Neutrophil (primary cell): ENCODE measurements around the gene TRIM71.

Experiments used
- H3K27ac ChIP-seq: fragments of 200-600 bp; sonication (generic); 2 replicates; pipeline ENCODE4 v1.5.1; 2016; ENCODE audit warnings: mild to moderate bottlenecking, moderate library complexity
- H3K27me3 ChIP-seq: fragments of 200-600 bp; sonication (generic); 2 replicates; pipeline ENCODE4 v1.6.0; 2016; ENCODE audit warnings: mild to moderate bottlenecking
- H3K36me3 ChIP-seq: fragments of 200-600 bp; sonication (generic); 2 replicates; pipeline ENCODE4 v1.5.1; 2017
- H3K4me1 ChIP-seq, 2 experiments: fragments of 200-600 bp in 1 of 2; sonication (generic) in 1 of 2; 1 replicate in 1 of 2; 2 replicates in 1 of 2; pipeline versions ENCODE4 v1.5.1 to v1.6.1; 2013 to 2016; ENCODE audit warnings: low read depth in 1 of 2, low read length in 1 of 2, mild to moderate bottlenecking in 1 of 2, moderate library complexity in 1 of 2; ENCODE audit not compliant: control insufficient read depth in 1 of 2, insufficient read depth in 1 of 2
- H3K4me3 ChIP-seq, 2 experiments: fragments of 200-600 bp in 1 of 2; sonication (generic) in 1 of 2; 1 replicate in 1 of 2; 2 replicates in 1 of 2; pipeline ENCODE4 v1.5.1; 2013 to 2016; ENCODE audit warnings: low read depth in 1 of 2, low read length in 1 of 2, mild to moderate bottlenecking in 1 of 2, moderate library complexity in 1 of 2
- H3K9me3 ChIP-seq: fragments of 200-600 bp; sonication (generic); 2 replicates; pipeline ENCODE4 v1.5.1; 2016
- TF ChIP-seq, protein P1 (sequence below): fragments of 200-600 bp; sonication (generic); IDR thresholded peaks from 2 replicates; pipeline ENCODE4 v1.5.1; 2016; ENCODE audit warnings: antibody characterized with exemption

TRIM71 gene

DNA sequence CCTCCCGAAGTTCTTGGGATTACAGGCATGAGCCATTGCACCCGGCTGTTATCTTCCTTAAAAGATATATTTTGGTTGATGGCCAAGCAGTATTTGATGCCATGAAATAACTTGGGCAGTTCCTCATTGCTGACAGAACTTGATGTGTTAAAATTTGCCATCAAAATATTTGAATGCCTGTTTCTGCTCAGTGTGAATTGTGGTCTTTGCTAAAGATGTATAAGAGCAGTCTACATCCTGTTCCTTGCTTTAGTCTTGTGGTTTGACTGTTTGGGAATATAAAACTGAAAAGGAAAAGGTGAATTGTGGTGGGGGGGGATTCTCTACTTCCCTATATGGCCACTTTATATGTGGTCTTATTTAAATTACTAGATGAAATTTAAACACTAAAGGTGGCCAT, 14.0 kb downstream of the TRIM71 start:
- peaks cover 4% of the 10 kb centered on the region for H3K27me3 ChIP-seq
- no peaks in the 10 kb centered on the region for H3K36me3 ChIP-seq
- H3K4me3 ChIP-seq, result no peak overlapping the region
- TF ChIP-seq, protein P1, sequence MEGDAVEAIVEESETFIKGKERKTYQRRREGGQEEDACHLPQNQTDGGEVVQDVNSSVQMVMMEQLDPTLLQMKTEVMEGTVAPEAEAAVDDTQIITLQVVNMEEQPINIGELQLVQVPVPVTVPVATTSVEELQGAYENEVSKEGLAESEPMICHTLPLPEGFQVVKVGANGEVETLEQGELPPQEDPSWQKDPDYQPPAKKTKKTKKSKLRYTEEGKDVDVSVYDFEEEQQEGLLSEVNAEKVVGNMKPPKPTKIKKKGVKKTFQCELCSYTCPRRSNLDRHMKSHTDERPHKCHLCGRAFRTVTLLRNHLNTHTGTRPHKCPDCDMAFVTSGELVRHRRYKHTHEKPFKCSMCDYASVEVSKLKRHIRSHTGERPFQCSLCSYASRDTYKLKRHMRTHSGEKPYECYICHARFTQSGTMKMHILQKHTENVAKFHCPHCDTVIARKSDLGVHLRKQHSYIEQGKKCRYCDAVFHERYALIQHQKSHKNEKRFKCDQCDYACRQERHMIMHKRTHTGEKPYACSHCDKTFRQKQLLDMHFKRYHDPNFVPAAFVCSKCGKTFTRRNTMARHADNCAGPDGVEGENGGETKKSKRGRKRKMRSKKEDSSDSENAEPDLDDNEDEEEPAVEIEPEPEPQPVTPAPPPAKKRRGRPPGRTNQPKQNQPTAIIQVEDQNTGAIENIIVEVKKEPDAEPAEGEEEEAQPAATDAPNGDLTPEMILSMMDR, result no peak
- no peaks in the 10 kb centered on the region for H3K4me1 ChIP-seq
- H3K27ac ChIP-seq, result no peak overlapping the region
- H3K9me3 ChIP-seq, result no peaks in the 10 kb centered on the region

DNA sequence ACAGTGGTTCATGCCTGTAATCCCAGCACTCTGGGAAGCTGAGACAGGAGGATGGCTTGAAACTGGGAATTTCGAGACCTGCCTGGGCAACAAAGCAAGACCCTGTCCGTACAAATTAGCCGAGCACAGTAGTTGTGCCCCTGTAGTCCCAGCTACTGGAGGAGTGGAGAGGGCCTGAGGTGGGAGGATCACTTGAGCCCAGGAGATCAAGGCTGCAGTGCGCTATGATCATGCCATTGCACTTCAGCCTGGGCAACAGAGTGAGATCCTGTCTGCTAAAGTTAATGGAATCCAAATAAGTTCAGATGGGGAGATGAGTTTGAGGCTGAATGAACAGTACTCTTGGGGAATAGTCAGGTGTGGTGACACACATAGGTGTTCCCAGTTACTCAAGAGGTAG, 14.4 kb downstream of the TRIM71 start:
- H3K36me3 ChIP-seq, result no peaks in the 10 kb centered on the region
- no peak overlapping the region for H3K27ac ChIP-seq
- H3K4me1 ChIP-seq, result no peaks in the 10 kb centered on the region
- H3K4me3 ChIP-seq, result no peak overlapping the region
- TF ChIP-seq, protein P1, result no peak
- H3K9me3 ChIP-seq, result no peaks in the 10 kb centered on the region
- H3K27me3 ChIP-seq, result peaks cover 4% of the 10 kb centered on the region

DNA sequence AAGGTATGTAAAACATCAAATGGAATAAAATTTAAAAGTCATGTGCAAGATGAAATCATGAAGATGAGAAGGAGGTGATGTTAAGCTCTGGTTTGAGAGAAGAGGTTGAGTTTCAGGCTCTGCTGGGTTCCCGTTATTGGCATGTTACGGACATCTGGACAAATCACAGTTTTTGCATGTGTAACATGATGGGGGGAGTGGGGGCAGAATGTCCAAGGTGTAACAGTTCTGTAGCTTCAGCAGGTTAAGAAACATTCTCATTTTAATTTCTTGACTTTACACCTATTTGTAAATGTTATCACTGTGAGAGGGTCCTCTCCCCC, 17.2 kb downstream of the TRIM71 start:
- H3K4me1 ChIP-seq, result no peaks in the 10 kb centered on the region
- H3K4me3 ChIP-seq, result no peak overlapping the region
- H3K9me3 ChIP-seq, result no peaks in the 10 kb centered on the region
- H3K36me3 ChIP-seq, result no peaks in the 10 kb centered on the region
- H3K27me3 ChIP-seq, result peaks cover 4% of the 10 kb centered on the region
- no peak overlapping the region for H3K27ac ChIP-seq
- TF ChIP-seq, protein P1, result no peak

DNA sequence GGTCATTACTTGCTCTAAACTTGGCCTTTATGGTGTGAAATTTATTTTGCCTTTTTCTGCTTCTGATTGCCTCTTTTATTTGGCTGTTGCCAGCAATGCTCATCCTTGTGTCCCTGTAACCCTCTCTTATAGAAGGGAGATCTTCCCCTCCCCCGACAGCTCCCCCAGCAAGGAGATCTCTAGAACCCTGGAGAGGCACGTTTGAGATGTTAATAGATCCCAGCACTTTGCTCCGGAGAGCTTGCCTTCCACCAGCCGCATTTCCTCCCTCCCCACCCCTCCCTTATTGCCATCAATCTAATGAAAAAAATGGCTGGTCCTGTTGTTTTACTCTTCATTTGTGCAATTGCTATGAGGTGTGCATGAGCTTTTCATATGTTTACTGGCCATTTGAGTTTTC, 18.2 kb downstream of the TRIM71 start:
- no peak overlapping the region for H3K4me3 ChIP-seq
- TF ChIP-seq, protein P1, result no peak
- H3K36me3 ChIP-seq, result no peaks in the 10 kb centered on the region
- no peaks in the 10 kb centered on the region for H3K9me3 ChIP-seq
- H3K27ac ChIP-seq, result no peak overlapping the region
- H3K4me1 ChIP-seq, result no peaks in the 10 kb centered on the region
- peaks cover 4% of the 10 kb centered on the region for H3K27me3 ChIP-seq

DNA sequence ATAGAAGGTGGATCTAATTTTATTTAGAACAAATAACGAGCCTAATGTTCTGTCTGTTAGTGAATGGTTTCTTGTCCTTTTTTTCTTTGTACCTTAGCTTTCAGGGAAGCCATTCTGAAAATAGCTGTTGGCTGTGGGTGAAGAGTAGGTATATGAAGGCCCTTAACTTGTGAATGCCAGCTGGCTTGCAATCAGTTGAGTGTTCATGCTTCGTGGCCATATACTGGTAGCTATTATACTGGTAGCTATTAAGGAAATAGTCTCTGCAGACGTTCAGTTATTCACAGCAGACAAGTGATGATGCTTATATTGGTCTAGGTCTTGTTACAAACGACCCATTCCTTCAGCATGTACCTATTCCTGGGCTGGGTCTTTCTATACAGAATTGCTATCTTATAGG, 18.8 kb downstream of the TRIM71 start:
- TF ChIP-seq, protein P1, result no peak
- no peaks in the 10 kb centered on the region for H3K36me3 ChIP-seq
- H3K9me3 ChIP-seq, result no peaks in the 10 kb centered on the region
- H3K27ac ChIP-seq, result no peak overlapping the region
- H3K27me3 ChIP-seq, result peaks cover 4% of the 10 kb centered on the region
- H3K4me3 ChIP-seq, result no peak overlapping the region
- H3K4me1 ChIP-seq, result peaks cover 2 to 5% of the 10 kb centered on the region in 2 experiments

DNA sequence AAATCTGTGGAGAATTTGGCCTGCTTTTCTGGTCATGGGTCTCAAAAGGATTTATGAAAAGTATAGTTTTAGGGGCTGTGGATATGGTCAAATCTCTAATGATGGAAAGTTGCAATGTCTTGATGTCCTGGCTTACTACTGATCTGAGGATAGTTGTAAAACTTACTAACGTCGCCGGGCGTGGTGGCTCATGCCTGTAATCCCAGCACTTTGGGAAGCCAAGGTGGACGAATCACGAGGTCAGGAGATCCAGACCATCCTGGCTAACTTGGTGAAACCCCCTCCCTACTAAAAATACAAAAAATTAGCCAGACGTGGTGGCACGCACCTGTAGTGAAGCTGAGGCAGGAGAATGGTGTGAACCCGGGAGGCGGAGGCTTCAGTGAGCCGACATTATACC, 19.6 kb downstream of the TRIM71 start:
- Histone ChIP-seq H3K4me3 (no peak overlapping the region), H3K9me3 (no peaks in the 10 kb centered on the region), H3K27me3 (peaks cover 4% of the 10 kb centered on the region), H3K27ac (no peak overlapping the region), H3K4me1 (peaks cover 9 to 12% of the 10 kb centered on the region in 2 experiments), H3K36me3 (no peaks in the 10 kb centered on the region)
- TF ChIP-seq, protein P1, result no peak
